Ramos (cell line): ENCODE results near the gene GIPC1.

Experiments
- in situ Hi-C: fragments of 300-500 bp; cut with MboI; formaldehyde crosslinking; loops from one replicate; pipeline ENCODE4 v1.14.3; 2022; ENCODE audit warnings: low sequenced_read_pairs; ENCODE audit not compliant: unreplicated experiment

Gene GIPC1

GRCh38 chr19:14441041-14441938, 54.6 kb downstream of the GIPC1 start:
- in situ Hi-C loops: no loop called here

GRCh38 chr19:14440049-14440448, 55.9 kb downstream of the GIPC1 start:
- in situ Hi-C loops: no loop called here

- in situ Hi-C loops: no loop called here
Observed at GRCh38 chr19:14439014-14439413, 56.9 kb downstream of the GIPC1 start.

- in situ Hi-C loops: no loop called here
Observed at GRCh38 chr19:14437578-14438140, 58.3 kb downstream of the GIPC1 start.

- in situ Hi-C loops: no loop called here
Observed at GRCh38 chr19:14435320-14436050, 60.4 kb downstream of the GIPC1 start.

- in situ Hi-C loops: no loop called here
Observed at GRCh38 chr19:14434543-14435319, 61.2 kb downstream of the GIPC1 start.

- in situ Hi-C loops: no loop called here
Observed at GRCh38 chr19:14433554-14434501, 62.1 kb downstream of the GIPC1 start.

GRCh38 chr19:14432791-14433553, 63.0 kb downstream of the GIPC1 start, which contains the start of gene PKN1:
TSS of gene PKN1 (plus strand) at chr19:14433306. CDS start at chr19:14433522, 216 bp downstream.
- in situ Hi-C loops: no loop called here

- in situ Hi-C loops: no loop called here
Observed at GRCh38 chr19:14430712-14431111, 65.2 kb downstream of the GIPC1 start.

- in situ Hi-C loops: loop anchor here (5.0 kb wide), 1 partner anchor 48 kb away; the partner anchor contains the start of gene PTGER1
Observed at GRCh38 chr19:14428882-14429416, 67.0 kb downstream of the GIPC1 start.
